CD14-positive monocyte (primary cell): ENCODE measurements around the gene CD81. TPM values are rescaled to one million over a fixed set of nuclear protein-coding genes. Genes with fewer than 3 reads are reported as not detected.

ENCODE experiments used
- DNase-seq, 3 donors: peaks; one replicate each; pipeline ENCODE4 v3.0.0-alpha.2; 2011 to 2022
- H2AFZ ChIP-seq: 2 replicates; pipeline ENCODE4 v1.6.0; 2012; ENCODE audit warnings: mild to moderate bottlenecking, low read depth, low read length, inconsistent platforms; ENCODE audit not compliant: insufficient read depth, poor library complexity, severe bottlenecking
- H3K27ac ChIP-seq, 2 donors: 1 replicate in 1 of 2; 2 replicates in 1 of 2; pipeline ENCODE4 v1.5.1; 2012 to 2013; ENCODE audit warnings: low read length in 2 of 2, control low read depth in 1 of 2, inconsistent platforms in 1 of 2, low read depth in 1 of 2, mild to moderate bottlenecking in 1 of 2
- H3K27me3 ChIP-seq, 2 donors: one replicate each; pipeline versions ENCODE4 v1.6.0 to v1.6.1; 2011 to 2013; ENCODE audit warnings: low read length in 2 of 2; ENCODE audit not compliant: control insufficient read depth in 2 of 2, insufficient read depth in 2 of 2
- H3K36me3 ChIP-seq, 2 donors: replicated peaks in 1 of 2; 1 replicate in 1 of 2; 2 replicates in 1 of 2; pipeline versions ENCODE4 v1.5.1 to v1.6.1; 2012 to 2013; ENCODE audit warnings: low read length in 2 of 2, control low read depth in 1 of 2, inconsistent platforms in 1 of 2, mild to moderate bottlenecking in 1 of 2; ENCODE audit not compliant: insufficient read depth in 2 of 2, control insufficient read depth in 1 of 2
- H3K4me1 ChIP-seq, 2 donors: 1 replicate in 1 of 2; 2 replicates in 1 of 2; pipeline versions ENCODE4 v1.5.1 to v1.6.1; 2012 to 2013; ENCODE audit warnings: low read length in 2 of 2, control low read depth in 1 of 2, inconsistent platforms in 1 of 2, mild to moderate bottlenecking in 1 of 2, moderate library complexity in 1 of 2; ENCODE audit not compliant: insufficient read depth in 2 of 2, control insufficient read depth in 1 of 2
- H3K4me2 ChIP-seq: replicated peaks from 2 replicates; pipeline ENCODE3; 2012; ENCODE audit warnings: low read length, moderate library complexity, mild to moderate bottlenecking; ENCODE audit not compliant: poor library complexity, severe bottlenecking; ENCODE audit errors: extremely low read depth
- H3K4me3 ChIP-seq, 3 experiments: fragments of 200-600 bp in 1 of 3; sonication (generic) in 1 of 3; replicated peaks in 1 of 3; 1 replicate in 2 of 3; 2 replicates in 1 of 3; pipeline ENCODE4 v1.5.1; 2011 to 2013; ENCODE audit warnings: low read length in 3 of 3, mild to moderate bottlenecking in 3 of 3, control low read depth in 2 of 3, low read depth in 2 of 3, inconsistent platforms in 1 of 3, moderate library complexity in 1 of 3
- H3K79me2 ChIP-seq: 2 replicates; pipeline ENCODE4 v1.6.0; 2012; ENCODE audit warnings: mild to moderate bottlenecking, control low read depth, inconsistent platforms, low read length, moderate library complexity; ENCODE audit not compliant: insufficient read depth
- H3K9ac ChIP-seq: 2 replicates; pipeline ENCODE4 v1.6.0; 2017; ENCODE audit warnings: low read length, mild to moderate bottlenecking; ENCODE audit not compliant: insufficient read depth, poor library complexity, severe bottlenecking
- H3K9me3 ChIP-seq, 2 donors: replicated peaks in 1 of 2; 1 replicate in 1 of 2; 2 replicates in 1 of 2; pipeline versions ENCODE4 v1.5.1 to v1.6.1; 2012 to 2013; ENCODE audit warnings: low read length in 2 of 2, control low read depth in 1 of 2; ENCODE audit not compliant: control insufficient read depth in 1 of 2, insufficient read depth in 1 of 2
- H4K20me1 ChIP-seq: 2 replicates; pipeline ENCODE4 v1.6.0; 2012; ENCODE audit warnings: mild to moderate bottlenecking, low read length, control low read depth, moderate library complexity; ENCODE audit not compliant: insufficient read depth
- H3K27ac Mint-ChIP-seq, 7 donors: one replicate each; pipeline ENCODE4 v1.8.0; 2020; ENCODE audit warnings: mild to moderate bottlenecking in 7 of 7, mixed read lengths in 7 of 7, moderate library complexity in 6 of 7, inconsistent platforms in 2 of 7
- H3K27me3 Mint-ChIP-seq, 3 donors: one replicate each; pipeline ENCODE4 v1.8.0; 2021 to 2022; ENCODE audit warnings: low read depth in 3 of 3, mild to moderate bottlenecking in 3 of 3, mixed read lengths in 3 of 3, moderate library complexity in 3 of 3, inconsistent platforms in 1 of 3
- H3K36me3 Mint-ChIP-seq, 2 donors: one replicate each; pipeline ENCODE4 v1.8.0; 2020; ENCODE audit warnings: mixed read lengths in 2 of 2, inconsistent platforms in 1 of 2, mild to moderate bottlenecking in 1 of 2
- H3K4me1 Mint-ChIP-seq: one replicate; pipeline ENCODE4 v1.8.0; 2020; ENCODE audit warnings: mild to moderate bottlenecking, mixed read lengths
- H3K4me3 Mint-ChIP-seq, 2 donors: one replicate each; pipeline ENCODE4 v1.8.0; 2020; ENCODE audit warnings: mild to moderate bottlenecking in 2 of 2, mixed read lengths in 2 of 2, moderate library complexity in 1 of 2
- H3K9me3 Mint-ChIP-seq, 7 donors: one replicate each; pipeline ENCODE4 v1.8.0; 2020 to 2022; ENCODE audit warnings: mixed read lengths in 7 of 7, mild to moderate bottlenecking in 6 of 7, moderate library complexity in 6 of 7, inconsistent platforms in 2 of 7
- CTCF ChIP-seq: fragments of 200-600 bp; IDR thresholded peaks from one replicate; pipeline ENCODE4 v1.8.0; 2022; ENCODE audit warnings: antibody characterized with exemption, mild to moderate bottlenecking
- WGBS: methylation state at CpG from one replicate; pipeline ENCODE4 v1.1.5; 2013; ENCODE audit warnings: missing lambda C conversion rate; ENCODE audit not compliant: insufficient coverage; 5-methylcytosine and 5-hydroxymethylcytosine counted together
- intact Hi-C, 2 donors: fragments of 100-400 bp; cut with micrococcal nuclease; formaldehyde crosslinking; loops; one replicate each; pipeline versions ENCODE4 v1.15.0 to v1.15.1; 2023
- polyA plus RNA-seq, 3 donors: library from polyadenylated mRNA; depleted of rRNA in 1 of 3; unstranded in 2 of 3; stranded (reverse) in 1 of 3; fragments of 300-500 nt in 2 of 3; fragments of >200 nt in 1 of 3; fragmentation: Illumina TruSeq in 2 of 3; gene quantifications; 1 replicate in 2 of 3; 2 replicates in 1 of 3; pipeline ENCODE4 v1.2.3, GENCODE V29; 2012 to 2021

The CD81 gene
- polyA plus RNA-seq, 3 donors = 3.2 to 74.9 (median 12.3) TPM

- no peaks in the 10 kb centered on the region for H3K79me2 ChIP-seq
- H3K27ac Mint-ChIP-seq = no peak overlapping the region
Measured at GRCh38 chr11:2427721-2428321, 50.7 kb downstream of the CD81 start.

GRCh38 chr11:2428322-2428795 is 51.2 kb downstream of the CD81 start:
- no peaks in the 10 kb centered on the region for H4K20me1 ChIP-seq

More at GRCh38 chr11:2427721-2428321, 50.7 kb downstream of the CD81 start:
- H4K20me1 ChIP-seq = no peaks in the 10 kb centered on the region
- no peak for DNase-seq
- peaks cover 0 to 3% (median 0%) of the 10 kb centered on the region in 7 donors for H3K9me3 Mint-ChIP-seq
- H3K36me3 ChIP-seq = no peaks in the 10 kb centered on the region
- intact Hi-C loops = loop anchor here (1.0 to 2.0 kb wide), 3 partner anchors 99 to 461 kb away; no protein-coding TSS in a partner anchor
- H3K27ac ChIP-seq = no peak overlapping the region
- H3K27me3 ChIP-seq = no peaks in the 10 kb centered on the region
- H3K36me3 Mint-ChIP-seq = no peaks in the 10 kb centered on the region
- H3K4me2 ChIP-seq = no peak overlapping the region
- no peak overlapping the region for H2AFZ ChIP-seq
- H3K4me1 Mint-ChIP-seq = no peaks in the 10 kb centered on the region
- H3K4me3 Mint-ChIP-seq = no peak overlapping the region
- no peaks in the 10 kb centered on the region for H3K9me3 ChIP-seq
- TF ChIP-seq CTCF = no peak
- H3K27me3 Mint-ChIP-seq = peaks cover 0 to 12% (median 9%) of the 10 kb centered on the region in 3 donors
- no peak overlapping the region for H3K9ac ChIP-seq
- 82% methylated on average over 11 of the region's 12 CpGs for WGBS
- H3K4me3 ChIP-seq = no peak overlapping the region
- no peaks in the 10 kb centered on the region for H3K4me1 ChIP-seq

More at GRCh38 chr11:2428322-2428795, 51.2 kb downstream of the CD81 start:
- no peak overlapping the region for H2AFZ ChIP-seq
- no peak overlapping the region for H3K27ac ChIP-seq
- H3K9me3 Mint-ChIP-seq = peaks cover 0 to 3% (median 0%) of the 10 kb centered on the region in 7 donors
- H3K27me3 Mint-ChIP-seq = peaks cover 0 to 8% (median 7%) of the 10 kb centered on the region in 3 donors
- no peaks in the 10 kb centered on the region for H3K4me1 Mint-ChIP-seq
- H3K79me2 ChIP-seq = no peaks in the 10 kb centered on the region
- no peaks in the 10 kb centered on the region for H3K9me3 ChIP-seq
- H3K4me3 Mint-ChIP-seq = no peak overlapping the region
- no peak overlapping the region for H3K4me2 ChIP-seq
- peak; percentile 72 to 80 (median 74) for DNase-seq
- H3K36me3 ChIP-seq = no peaks in the 10 kb centered on the region
- 52% methylated on average over 8 of the region's 8 CpGs for WGBS
- peak; percentile 91 for TF ChIP-seq CTCF
- no peak overlapping the region for H3K4me3 ChIP-seq
- no peak overlapping the region for H3K27ac Mint-ChIP-seq
- no peaks in the 10 kb centered on the region for H3K4me1 ChIP-seq
- no peaks in the 10 kb centered on the region for H3K36me3 Mint-ChIP-seq
- intact Hi-C loops = loop anchor here (1.0 to 2.0 kb wide), 3 partner anchors 99 to 460 kb away; no protein-coding TSS in a partner anchor
- no peaks in the 10 kb centered on the region for H3K27me3 ChIP-seq
- no peak overlapping the region for H3K9ac ChIP-seq
